ENCODE data around the gene RBMS3. TPM values are rescaled to one million over a fixed set of nuclear protein-coding genes. Genes with fewer than 3 reads are reported as not detected.

RBMS3 gene
- total RNA-seq, 2 donors from 2014 or later = 27.3 to 51.4 TPM

GRCh38 chr3:29559741-29560465, 279.0 kb downstream of the RBMS3 start:
- DNase-seq (ENCODE audit: low spot score) = no peak
- H3K27me3 ChIP-seq = no peaks in the 10 kb centered on the region
- H3K27ac ChIP-seq = no peak overlapping the region
- H3K4me1 ChIP-seq = peaks cover 0 to 4% of the 10 kb centered on the region in 2 donors
- no peak overlapping the region for H3K4me3 ChIP-seq
- TF ChIP-seq CTCF (IDR thresholded peaks at IDR 0.05) = no peak
- H3K9me3 ChIP-seq = no peaks in the 10 kb centered on the region
- H3K36me3 ChIP-seq = no peaks in the 10 kb centered on the region

- no peak for DNase-seq (ENCODE audit: low spot score)
- Histone ChIP-seq H3K36me3 (no peaks in the 10 kb centered on the region), H3K27ac (no peak overlapping the region), H3K4me1 (peaks cover 0 to 10% of the 10 kb centered on the region in 2 donors), H3K9me3 (no peaks in the 10 kb centered on the region), H3K4me3 (no peak overlapping the region), H3K27me3 (no peaks in the 10 kb centered on the region)
- TF ChIP-seq CTCF (IDR thresholded peaks at IDR 0.05) = no peak
These were observed 280.8 kb downstream of the RBMS3 start for GRCh38 chr3:29561651-29562149.

DNA sequence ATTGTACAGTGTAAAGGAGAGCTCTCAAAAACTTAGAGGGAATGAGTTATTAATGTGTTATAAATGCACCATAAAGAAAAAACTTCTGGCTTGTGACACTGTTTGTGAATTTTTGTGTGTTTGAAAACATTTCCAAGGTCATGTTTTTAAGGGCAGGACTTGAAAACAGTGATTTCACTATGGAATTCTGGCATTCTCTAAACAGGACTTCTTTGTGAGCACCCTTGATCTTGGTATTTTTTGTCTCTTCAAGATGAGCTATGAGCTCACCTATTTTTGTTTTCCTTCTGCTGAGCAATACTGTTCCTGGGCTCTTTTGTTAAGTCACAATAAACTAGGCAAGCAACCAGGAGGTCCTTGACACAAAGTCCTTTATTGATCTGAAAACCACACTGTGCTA, 284.4 kb downstream of the RBMS3 start:
- no peaks in the 10 kb centered on the region for H3K27me3 ChIP-seq
- peaks cover 0 to 10% of the 10 kb centered on the region in 2 donors for H3K4me1 ChIP-seq
- H3K9me3 ChIP-seq = no peaks in the 10 kb centered on the region
- H3K36me3 ChIP-seq = no peaks in the 10 kb centered on the region
- no peak overlapping the region for H3K4me3 ChIP-seq
- TF ChIP-seq CTCF (IDR thresholded peaks at IDR 0.05) = no peak
- no peak for DNase-seq (ENCODE audit: low spot score)
- no peak overlapping the region for H3K27ac ChIP-seq

- no peak for DNase-seq (ENCODE audit: low spot score)
- Histone ChIP-seq H3K4me3 (no peak overlapping the region), H3K27me3 (no peaks in the 10 kb centered on the region), H3K4me1 (peaks cover 0 to 10% of the 10 kb centered on the region in 2 donors), H3K36me3 (no peaks in the 10 kb centered on the region), H3K9me3 (peaks cover 0 to 7% of the 10 kb centered on the region in 2 donors), H3K27ac (no peak overlapping the region)
- TF ChIP-seq CTCF (IDR thresholded peaks at IDR 0.05) = no peak
These were observed 286.6 kb downstream of the RBMS3 start for GRCh38 chr3:29567501-29567900.

- H3K27ac ChIP-seq = no peak overlapping the region
- H3K4me3 ChIP-seq = no peak overlapping the region
- H3K27me3 ChIP-seq = no peaks in the 10 kb centered on the region
- H3K36me3 ChIP-seq = no peaks in the 10 kb centered on the region
- no peak for TF ChIP-seq CTCF (IDR thresholded peaks at IDR 0.05)
- H3K4me1 ChIP-seq = peaks cover 0 to 10% of the 10 kb centered on the region in 2 donors
- no peak for DNase-seq (ENCODE audit: low spot score)
- H3K9me3 ChIP-seq = peaks cover 0 to 7% of the 10 kb centered on the region in 2 donors
These were observed 287.5 kb downstream of the RBMS3 start for GRCh38 chr3:29568355-29568754.
